ENCODE data around the gene PTBP3. TPM values are rescaled to one million over a fixed set of nuclear protein-coding genes. Genes with fewer than 3 reads are reported as not detected.

Gene PTBP3
- total and polyA plus RNA-seq, 2 of the 4 experiments (the other 2 are of a cell fraction): 8.6 to 15.6 TPM

- H4K5ac ChIP-seq (ENCODE audit: low read depth, low read length): no peak overlapping the region
- 0 out of 2 replicates have a peak overlapping the region, but pooled peaks have one; percentile 41 for H2BK120ac ChIP-seq (ENCODE audit: low read depth, low read length)
- H3K4me2 ChIP-seq (ENCODE audit: low read depth, low read length): no peak overlapping the region
- no peak overlapping the region for H3K14ac ChIP-seq (replicated peaks; ENCODE audit: low read depth, low read length)
- H4K8ac ChIP-seq (ENCODE audit: low read depth in 2 of 2, low read length in 2 of 2): no peak overlapping the region
- H3K9ac ChIP-seq (ENCODE audit: low read depth, low read length): no peak overlapping the region
- in situ Hi-C loops (cut with MboI; ENCODE audit: low sequenced_read_pairs): no loop called here
- ChIA-PET CTCF (interaction anchor here (0.6 to 1.2 kb wide), 2 partner anchors 14 to 17 kb away, joined by 3 to 6 read pairs; no protein-coding TSS in a partner anchor), POLR2A (ENCODE audit: unreplicated experiment) (no interaction called here)
- H3K23ac ChIP-seq (ENCODE audit: low read depth, low read length): 0 out of 2 replicates have a peak overlapping the region, but pooled peaks have one; percentile 52
- no peak overlapping the region for H2AK5ac ChIP-seq (ENCODE audit: low read depth, low read length)
- peak overlapping the region; percentile 11; the same call in 1 of the 2 replicates for H2BK20ac ChIP-seq (ENCODE audit: low read depth, low read length)
- dilution Hi-C loops (cut with HindIII; ENCODE audit: low sequenced_read_pairs, unreplicated experiment): no loop called here
- H3K4me1 ChIP-seq (ENCODE audit: control insufficient read depth, insufficient read depth, low read length): peaks cover 4% of the 10 kb centered on the region
- H2BK15ac ChIP-seq (ENCODE audit: low read depth, low read length): no peak overlapping the region
- DNase-seq: no peak
- H3K18ac ChIP-seq (ENCODE audit: low read depth, low read length): no peak overlapping the region
- no peak overlapping the region for H3K4me3 ChIP-seq (ENCODE audit: insufficient read depth, low read depth, low read length)
- no peaks in the 10 kb centered on the region for H3K36me3 ChIP-seq (ENCODE audit: control insufficient read depth, insufficient read depth, low read length)
- H3K27me3 ChIP-seq (ENCODE audit: control insufficient read depth, insufficient read depth, low read length): peaks cover 4% of the 10 kb centered on the region; the same call in 1 of the 2 replicates
- H3K4ac ChIP-seq (ENCODE audit: low read depth, low read length): peak overlapping the region; percentile 37; the same call in 1 of the 2 replicates
- no peak overlapping the region for H3K27ac ChIP-seq (ENCODE audit: insufficient read depth, low read length)
- no TSS peak for BruUV-seq (replicated peaks)
- ATAC-seq (ENCODE audit: low read depth): peak; percentile 34; the same call in 1 of the 2 replicates
- H3K9me3 ChIP-seq (ENCODE audit: control insufficient read depth, insufficient read depth, low read length): no peaks in the 10 kb centered on the region
- no peaks in the 10 kb centered on the region for H3K79me1 ChIP-seq (ENCODE audit: low read depth in 1 of 2, low read length in 2 of 2)
- H2BK5ac ChIP-seq (ENCODE audit: low read depth, low read length, poor library complexity, severe bottlenecking): no peak overlapping the region
- no peak overlapping the region for H3K56ac ChIP-seq (ENCODE audit: extremely low read depth, insufficient read depth, low read length)
- peak overlapping the region; percentile 15; the same call in 1 of the 2 replicates for H4K91ac ChIP-seq (ENCODE audit: insufficient read depth, low read depth, low read length)
- TF ChIP-seq MAZ (IDR thresholded peaks at IDR 0.05; ENCODE audit: borderline replicate concordance, low read depth, low read length) (no peak), RFX5 (IDR thresholded peaks at IDR 0.05; ENCODE audit: low read depth, low read length) (no peak)
- no peak overlapping the region for H2AK9ac ChIP-seq (replicated peaks; ENCODE audit: low read depth, low read length, poor library complexity)
- H4K20me1 ChIP-seq (ENCODE audit: insufficient read depth, low read length): no peaks in the 10 kb centered on the region
- intact Hi-C loops (cut with micrococcal nuclease): loop anchor here (10.0 kb wide), 1 partner anchor 76 kb away; no protein-coding TSS in a partner anchor
- peaks cover 10% of the 10 kb centered on the region for H3K9me1 ChIP-seq (ENCODE audit: insufficient read depth, low read length)
- no CpG with 5 or more reads among the region's 3 CpGs for WGBS, 2 experiments (ENCODE audit: extremely low coverage in 2 of 2, insufficient read length in 1 of 2)
- H2AFZ ChIP-seq (replicated peaks; ENCODE audit: low read length, poor library complexity): no peak overlapping the region
Measured at GRCh38 chr9:112180387-112180881, 153.0 kb downstream of the PTBP3 start.

Data from IMR-90 (cell line).